ENCODE results near the gene ARID5B. TPM values are rescaled to one million over a fixed set of nuclear protein-coding genes. Genes with fewer than 3 reads are reported as not detected.

Gene ARID5B
- total RNA-seq, 1 donor from 2014 or later = 29.8 TPM

GRCh38 chr10:61890430-61890829 lies 11.1 kb upstream of the ARID5B start:
- no peak overlapping the region for H3K27ac ChIP-seq
- no peak for ATAC-seq
- H3K4me1 ChIP-seq = no peaks in the 10 kb centered on the region
- no peaks in the 10 kb centered on the region for H3K9me3 ChIP-seq
- intact Hi-C loops (cut with DNase I) = no loop called here
- no peaks in the 10 kb centered on the region for H3K36me3 ChIP-seq
- DNase-seq = no peak
- H3K4me3 ChIP-seq = no peak overlapping the region
- H3K27me3 ChIP-seq (ENCODE audit: low read depth) = no peaks in the 10 kb centered on the region
- TF ChIP-seq CTCF (IDR thresholded peaks at IDR 0.05) = no peak

GRCh38 chr10:61890881-61891409 lies 10.6 kb upstream of the ARID5B start:
- Histone ChIP-seq H3K27ac (no peak overlapping the region), H3K27me3 (ENCODE audit: low read depth) (no peaks in the 10 kb centered on the region), H3K36me3 (no peaks in the 10 kb centered on the region), H3K9me3 (no peaks in the 10 kb centered on the region), H3K4me3 (no peak overlapping the region), H3K4me1 (no peaks in the 10 kb centered on the region)
- no peak for DNase-seq
- ATAC-seq = no peak
- TF ChIP-seq CTCF (IDR thresholded peaks at IDR 0.05) = no peak
- intact Hi-C loops (cut with DNase I) = no loop called here

GRCh38 chr10:61891906-61892585 lies 9.5 kb upstream of the ARID5B start:
- TF ChIP-seq CTCF (IDR thresholded peaks at IDR 0.05) = no peak
- intact Hi-C loops (cut with DNase I) = no loop called here
- ATAC-seq = no peak

GRCh38 chr10:61892961-61893360 lies 8.5 kb upstream of the ARID5B start:
- H3K27ac ChIP-seq = no peak overlapping the region
- no peaks in the 10 kb centered on the region for H3K36me3 ChIP-seq
- H3K4me3 ChIP-seq = no peak overlapping the region
- ATAC-seq (no peak), DNase-seq (no peak)
- intact Hi-C loops (cut with DNase I) = no loop called here
- H3K9me3 ChIP-seq = no peaks in the 10 kb centered on the region
- no peak for TF ChIP-seq CTCF (IDR thresholded peaks at IDR 0.05)
- H3K27me3 ChIP-seq (ENCODE audit: low read depth) = no peaks in the 10 kb centered on the region
- H3K4me1 ChIP-seq = peaks cover 11% of the 10 kb centered on the region

More at GRCh38 chr10:61891906-61892585, 9.5 kb upstream of the ARID5B start:
- Histone ChIP-seq H3K36me3 (no peaks in the 10 kb centered on the region), H3K4me1 (peaks cover 5% of the 10 kb centered on the region), H3K27ac (no peak overlapping the region), H3K9me3 (no peaks in the 10 kb centered on the region), H3K27me3 (ENCODE audit: low read depth) (no peaks in the 10 kb centered on the region), H3K4me3 (no peak overlapping the region)
- no peak for DNase-seq

- no peak for TF ChIP-seq CTCF (IDR thresholded peaks at IDR 0.05)
Observed at GRCh38 chr10:61894133-61894532, 7.4 kb upstream of the ARID5B start.

More at GRCh38 chr10:61894133-61894532, 7.4 kb upstream of the ARID5B start:
- intact Hi-C loops (cut with DNase I) = no loop called here
- ATAC-seq (no peak), DNase-seq (no peak)
- Histone ChIP-seq H3K9me3 (no peaks in the 10 kb centered on the region), H3K36me3 (no peaks in the 10 kb centered on the region), H3K27me3 (ENCODE audit: low read depth) (no peaks in the 10 kb centered on the region), H3K27ac (no peak overlapping the region), H3K4me3 (no peak overlapping the region), H3K4me1 (peaks cover 21% of the 10 kb centered on the region)
